D721Med (cell line): ENCODE measurements around the gene BMPER.

Experiments
- DNase-seq: peaks from one replicate; pipeline ENCODE4 v3.0.0; 2011; ENCODE audit warnings: low spot score; ENCODE audit not compliant: insufficient read length
- FAIRE-seq: peaks from 2 replicates; lab custom pipeline; 2011; peaks lifted over from hg19 to GRCh38; lab: Jason Lieb, UNC
- TF ChIP-seq, protein P1 (sequence below): IDR thresholded peaks from 2 replicates; pipeline ENCODE4 v1.5.1; 2012; ENCODE audit warnings: mild to moderate bottlenecking, control low read depth; ENCODE audit not compliant: insufficient read depth; ENCODE audit errors: missing control alignments

Gene BMPER

GRCh38 chr7:34084651-34085050 is 179.3 kb downstream of the BMPER start:
- FAIRE-seq (no peak), DNase-seq (no peak)
- TF ChIP-seq, protein P1, sequence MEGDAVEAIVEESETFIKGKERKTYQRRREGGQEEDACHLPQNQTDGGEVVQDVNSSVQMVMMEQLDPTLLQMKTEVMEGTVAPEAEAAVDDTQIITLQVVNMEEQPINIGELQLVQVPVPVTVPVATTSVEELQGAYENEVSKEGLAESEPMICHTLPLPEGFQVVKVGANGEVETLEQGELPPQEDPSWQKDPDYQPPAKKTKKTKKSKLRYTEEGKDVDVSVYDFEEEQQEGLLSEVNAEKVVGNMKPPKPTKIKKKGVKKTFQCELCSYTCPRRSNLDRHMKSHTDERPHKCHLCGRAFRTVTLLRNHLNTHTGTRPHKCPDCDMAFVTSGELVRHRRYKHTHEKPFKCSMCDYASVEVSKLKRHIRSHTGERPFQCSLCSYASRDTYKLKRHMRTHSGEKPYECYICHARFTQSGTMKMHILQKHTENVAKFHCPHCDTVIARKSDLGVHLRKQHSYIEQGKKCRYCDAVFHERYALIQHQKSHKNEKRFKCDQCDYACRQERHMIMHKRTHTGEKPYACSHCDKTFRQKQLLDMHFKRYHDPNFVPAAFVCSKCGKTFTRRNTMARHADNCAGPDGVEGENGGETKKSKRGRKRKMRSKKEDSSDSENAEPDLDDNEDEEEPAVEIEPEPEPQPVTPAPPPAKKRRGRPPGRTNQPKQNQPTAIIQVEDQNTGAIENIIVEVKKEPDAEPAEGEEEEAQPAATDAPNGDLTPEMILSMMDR, result no peak

DNA sequence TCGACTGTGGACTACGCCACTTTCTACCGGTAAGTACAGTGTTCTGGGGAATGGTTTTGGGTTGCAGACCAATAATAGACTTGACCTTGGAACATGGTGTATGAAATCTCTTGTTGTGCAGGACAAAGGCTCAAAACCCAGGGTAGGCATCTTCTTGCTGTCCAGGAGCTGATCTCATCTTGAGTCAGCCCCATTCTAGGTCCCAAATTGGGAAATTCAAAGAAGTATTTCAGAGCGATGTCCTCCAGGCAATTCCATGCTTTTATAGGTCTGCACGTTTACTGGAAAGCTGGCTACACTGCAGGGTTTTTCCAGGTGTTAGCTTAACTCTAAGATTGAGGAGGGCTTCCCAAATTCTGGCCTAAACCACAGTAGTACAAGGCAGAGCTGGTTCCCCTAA is 180.7 kb downstream of the BMPER start:
- DNase-seq (no peak), FAIRE-seq (no peak)
- TF ChIP-seq, protein P1, result no peak

DNA sequence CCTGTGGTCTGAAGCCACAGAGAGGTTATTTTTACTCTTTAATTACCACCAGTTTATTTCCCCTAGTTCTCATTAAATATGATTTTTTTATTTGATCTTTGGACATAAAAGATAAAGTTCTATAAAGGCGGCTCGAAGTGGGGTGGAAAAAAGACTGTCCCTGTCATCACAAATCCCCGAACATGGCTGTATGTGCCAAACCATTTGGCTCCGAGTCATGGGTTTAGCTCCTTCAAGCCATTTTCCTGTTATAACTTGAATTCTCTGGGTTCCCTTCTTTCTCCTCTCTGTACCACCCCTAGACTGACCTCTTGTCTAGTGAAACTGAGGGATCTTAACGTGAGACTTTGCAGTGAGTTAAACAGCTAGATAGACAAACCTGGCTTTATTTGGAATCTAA is 181.6 kb downstream of the BMPER start:
- FAIRE-seq, result no peak
- DNase-seq, result no peak
- TF ChIP-seq, protein P1, result no peak

- no peak for FAIRE-seq
- TF ChIP-seq, protein P1, result peak; percentile 40
Measured at GRCh38 chr7:34087892-34088891, 182.9 kb downstream of the BMPER start.

GRCh38 chr7:34090816-34091215 is 185.5 kb downstream of the BMPER start:
- DNase-seq, result no peak
- no peak for FAIRE-seq
- TF ChIP-seq, protein P1, result no peak

More at GRCh38 chr7:34087892-34088891, 182.9 kb downstream of the BMPER start:
- no peak for DNase-seq

DNA sequence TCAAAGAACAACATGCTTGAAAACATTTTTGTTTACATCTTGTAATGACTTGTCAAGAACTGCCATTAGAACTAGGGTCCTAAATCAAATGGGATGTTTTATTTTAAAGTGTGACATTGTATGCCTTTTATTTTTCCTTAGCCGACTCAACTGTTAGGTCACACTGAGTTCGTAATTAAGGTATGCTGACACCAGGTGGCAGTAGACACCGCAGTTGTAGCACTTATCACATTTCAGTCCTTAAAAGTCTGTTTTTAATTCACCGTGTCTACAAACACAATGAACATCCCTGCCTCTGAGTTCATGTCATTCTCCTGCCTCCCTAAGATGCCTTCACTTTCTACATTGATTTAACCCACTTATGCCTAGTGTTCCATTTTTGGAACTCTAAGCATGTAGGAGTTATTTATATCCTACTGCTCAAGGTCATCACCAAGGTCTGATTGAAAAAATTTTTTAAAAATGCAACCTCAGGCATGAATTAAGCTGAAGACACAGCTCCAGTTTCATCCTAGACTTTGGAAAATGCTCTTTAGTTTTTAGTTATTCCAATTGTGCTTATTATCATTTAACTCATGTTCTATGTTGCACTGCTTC is 186.1 kb downstream of the BMPER start:
- TF ChIP-seq, protein P1, result peak; percentile 66
- DNase-seq (no peak), FAIRE-seq (peak; percentile 93)
